Smooth muscle cell (in vitro differentiated cells): ENCODE results near the gene NKD2. TPM values are rescaled to one million over a fixed set of nuclear protein-coding genes. Genes with fewer than 3 reads are reported as not detected.
"Not testable (repeated sequence)": the region's sequence is repeated elsewhere in the genome, so short reads cannot be mapped to it uniquely, and the experiment has no call there.

Experiments
- DNase-seq: peaks from one replicate; lab custom pipeline; 2025; ENCODE audit not compliant: unreplicated experiment; lab: John Stamatoyannopoulos, UW
- H2AFZ ChIP-seq: fragments of 200-600 bp; sonication (generic); 2 replicates; pipeline ENCODE4 v1.6.0; 2016; ENCODE audit warnings: antibody characterized with exemption, low read depth, mild to moderate bottlenecking
- H3F3A ChIP-seq: fragments of 200-600 bp; sonication (generic); 2 replicates; pipeline ENCODE4 v1.6.0; 2017; ENCODE audit warnings: antibody characterized with exemption, low read depth
- H3K27ac ChIP-seq: fragments of 200-600 bp; sonication (generic); 2 replicates; pipeline ENCODE4 v1.5.1; 2016; ENCODE audit warnings: low read depth, mild to moderate bottlenecking
- H3K27me3 ChIP-seq: fragments of 200-600 bp; sonication (generic); 2 replicates; pipeline ENCODE4 v1.6.1; 2016; ENCODE audit warnings: low read depth, mild to moderate bottlenecking
- H3K36me3 ChIP-seq: fragments of 200-600 bp; sonication (generic); 2 replicates; pipeline ENCODE4 v1.5.1; 2016; ENCODE audit warnings: low read depth
- H3K4me1 ChIP-seq: fragments of 200-600 bp; sonication (generic); 2 replicates; pipeline ENCODE4 v1.5.1; 2016; ENCODE audit warnings: low read depth
- H3K4me2 ChIP-seq: fragments of 200-600 bp; sonication (generic); 2 replicates; pipeline ENCODE4 v1.6.0; 2016; ENCODE audit warnings: mild to moderate bottlenecking
- H3K4me3 ChIP-seq: fragments of 200-600 bp; sonication (generic); 2 replicates; pipeline ENCODE4 v1.5.1; 2016; ENCODE audit warnings: mild to moderate bottlenecking
- H3K79me2 ChIP-seq: fragments of 200-600 bp; sonication (generic); 2 replicates; pipeline ENCODE4 v1.6.0; 2016; ENCODE audit warnings: low read depth, mild to moderate bottlenecking
- H3K9ac ChIP-seq: fragments of 200-600 bp; sonication (generic); 2 replicates; pipeline ENCODE4 v1.6.0; 2016; ENCODE audit warnings: low read depth
- H3K9me3 ChIP-seq: fragments of 200-600 bp; sonication (generic); replicated peaks from 2 replicates; pipeline ENCODE4 v1.5.1; 2016; ENCODE audit warnings: low read depth
- H4K20me1 ChIP-seq: fragments of 200-600 bp; sonication (generic); 2 replicates; pipeline ENCODE4 v1.6.0; 2016; ENCODE audit warnings: low read depth
- WGBS: methylation state at CpG from one replicate; pipeline ENCODE4 v1.1.7; 2016; ENCODE audit warnings: low lambda C conversion rate; 5-methylcytosine and 5-hydroxymethylcytosine counted together
- polyA plus RNA-seq: library from polyadenylated mRNA; unstranded; fragments of >200 nt; fragmentation: Nextera tagmentation; extraction: Ambion mirVana; gene quantifications from 2 replicates; pipeline ENCODE4 v1.2.1, GENCODE V29; 2016
- total RNA-seq: library from RNA; depleted of rRNA; stranded (reverse); fragments of >200 nt; gene quantifications from 2 replicates; pipeline ENCODE4 v1.2.3, GENCODE V29; 2014
- TF ChIP-seq, protein P1 (sequence below): fragments of 200-600 bp; sonication (generic); IDR thresholded peaks from 2 replicates; pipeline ENCODE4 v1.5.1; 2017; ENCODE audit warnings: borderline replicate concordance, mild to moderate bottlenecking, antibody characterized with exemption; ENCODE audit not compliant: insufficient read depth, poor library complexity, severe bottlenecking

NKD2 gene
- total and polyA plus RNA-seq, 2 experiments from 2014 or later: 32.5 to 122 TPM

DNA sequence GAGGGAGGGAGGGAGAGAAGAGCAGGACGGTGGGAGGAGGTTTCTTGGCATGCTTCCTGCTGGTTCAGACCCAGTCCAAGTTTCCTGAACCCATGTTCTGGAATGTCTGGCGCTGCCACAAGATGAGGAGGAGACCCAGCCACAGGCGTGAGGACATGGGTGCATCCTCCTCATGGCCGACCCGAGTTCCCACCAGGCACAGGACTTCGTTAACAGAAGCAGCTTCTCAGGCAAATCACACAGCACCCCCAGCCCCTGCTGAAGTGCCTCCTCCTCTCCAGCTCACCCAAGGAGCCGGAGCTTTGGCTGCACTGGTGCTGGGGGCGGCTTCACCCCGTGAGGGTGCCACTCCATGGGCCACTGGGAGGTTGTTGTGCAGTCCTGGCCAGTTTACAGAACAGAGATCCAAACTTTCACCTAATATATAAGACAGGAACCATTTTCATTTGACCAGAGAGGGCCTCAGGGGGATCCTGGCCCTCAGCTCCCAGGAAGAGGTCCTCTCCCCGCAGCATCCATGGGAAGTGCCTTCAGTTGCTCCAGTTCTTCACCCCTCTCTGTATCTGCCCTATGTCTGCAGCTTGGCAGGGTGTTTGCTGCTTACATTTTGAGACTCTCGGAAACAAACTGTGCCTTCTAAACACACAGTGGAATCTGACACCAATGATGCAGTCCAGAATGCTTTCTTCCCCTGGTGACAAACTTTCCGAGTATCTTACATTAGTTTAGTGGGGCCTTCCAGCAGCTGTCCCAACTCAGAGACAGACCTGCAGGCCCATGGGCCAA, 10.2 kb upstream of the NKD2 start:
- no peaks in the 10 kb centered on the region for H3K9me3 ChIP-seq
- no peak for DNase-seq
- TF ChIP-seq, protein P1, sequence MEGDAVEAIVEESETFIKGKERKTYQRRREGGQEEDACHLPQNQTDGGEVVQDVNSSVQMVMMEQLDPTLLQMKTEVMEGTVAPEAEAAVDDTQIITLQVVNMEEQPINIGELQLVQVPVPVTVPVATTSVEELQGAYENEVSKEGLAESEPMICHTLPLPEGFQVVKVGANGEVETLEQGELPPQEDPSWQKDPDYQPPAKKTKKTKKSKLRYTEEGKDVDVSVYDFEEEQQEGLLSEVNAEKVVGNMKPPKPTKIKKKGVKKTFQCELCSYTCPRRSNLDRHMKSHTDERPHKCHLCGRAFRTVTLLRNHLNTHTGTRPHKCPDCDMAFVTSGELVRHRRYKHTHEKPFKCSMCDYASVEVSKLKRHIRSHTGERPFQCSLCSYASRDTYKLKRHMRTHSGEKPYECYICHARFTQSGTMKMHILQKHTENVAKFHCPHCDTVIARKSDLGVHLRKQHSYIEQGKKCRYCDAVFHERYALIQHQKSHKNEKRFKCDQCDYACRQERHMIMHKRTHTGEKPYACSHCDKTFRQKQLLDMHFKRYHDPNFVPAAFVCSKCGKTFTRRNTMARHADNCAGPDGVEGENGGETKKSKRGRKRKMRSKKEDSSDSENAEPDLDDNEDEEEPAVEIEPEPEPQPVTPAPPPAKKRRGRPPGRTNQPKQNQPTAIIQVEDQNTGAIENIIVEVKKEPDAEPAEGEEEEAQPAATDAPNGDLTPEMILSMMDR: no peak
- no peaks in the 10 kb centered on the region for H3K36me3 ChIP-seq
- H3K79me2 ChIP-seq: no peaks in the 10 kb centered on the region
- H3K27ac ChIP-seq: no peak overlapping the region
- H3K4me1 ChIP-seq: no peaks in the 10 kb centered on the region
- H2AFZ ChIP-seq: no peak overlapping the region
- H3K9ac ChIP-seq: no peak overlapping the region
- no peaks in the 10 kb centered on the region for H4K20me1 ChIP-seq
- no peaks in the 10 kb centered on the region for H3K27me3 ChIP-seq
- peaks cover 5% of the 10 kb centered on the region for H3F3A ChIP-seq
- H3K4me2 ChIP-seq: no peak overlapping the region
- 78% methylated on average over 10 of the region's 12 CpGs for WGBS
- no peak overlapping the region for H3K4me3 ChIP-seq

GRCh38 chr5:999032-999501, 9.5 kb upstream of the NKD2 start:
- Histone ChIP-seq H3K27me3 (no peaks in the 10 kb centered on the region), H3K9me3 (no peaks in the 10 kb centered on the region), H3K9ac (no peak overlapping the region), H3K79me2 (no peaks in the 10 kb centered on the region), H2AFZ (no peak overlapping the region), H3K4me3 (no peak overlapping the region), H3K4me2 (no peak overlapping the region), H3K27ac (no peak overlapping the region), H3K4me1 (no peaks in the 10 kb centered on the region), H3K36me3 (no peaks in the 10 kb centered on the region), H3F3A (peaks cover 5% of the 10 kb centered on the region), H4K20me1 (no peaks in the 10 kb centered on the region)
- no peak for DNase-seq
- TF ChIP-seq, protein P1: no peak
- 64% methylated on average over 6 of the region's 6 CpGs for WGBS

DNA sequence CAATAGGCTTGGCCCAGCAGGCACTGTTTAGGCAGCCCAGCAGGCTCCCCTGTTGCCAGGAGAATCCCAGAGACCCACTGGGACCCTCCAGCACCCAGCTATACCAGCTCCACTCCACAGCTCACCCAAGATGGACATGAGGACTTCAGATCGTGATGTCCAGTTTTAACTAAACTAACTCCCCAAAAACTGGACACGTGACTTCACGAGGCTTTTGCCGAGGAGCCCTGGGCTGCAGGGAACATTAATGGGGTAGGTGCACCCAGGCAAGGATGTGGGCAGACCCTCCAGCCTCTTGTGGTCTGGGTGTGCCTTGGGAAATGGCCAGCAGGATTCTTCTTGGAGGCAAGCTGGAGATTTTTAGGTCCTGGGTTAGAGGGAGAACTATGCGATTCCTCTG, 8.9 kb upstream of the NKD2 start:
- WGBS: 97% methylated on average over 5 of the region's 5 CpGs
- no peaks in the 10 kb centered on the region for H3K27me3 ChIP-seq
- no peak overlapping the region for H3K27ac ChIP-seq
- H3K4me3 ChIP-seq: no peak overlapping the region
- no peaks in the 10 kb centered on the region for H3K9me3 ChIP-seq
- H3K36me3 ChIP-seq: no peaks in the 10 kb centered on the region
- H3K79me2 ChIP-seq: no peaks in the 10 kb centered on the region
- peaks cover 5% of the 10 kb centered on the region for H3F3A ChIP-seq
- H3K9ac ChIP-seq: no peak overlapping the region
- TF ChIP-seq, protein P1: no peak
- no peaks in the 10 kb centered on the region for H3K4me1 ChIP-seq
- no peak overlapping the region for H3K4me2 ChIP-seq
- H2AFZ ChIP-seq: no peak overlapping the region
- no peaks in the 10 kb centered on the region for H4K20me1 ChIP-seq
- no peak for DNase-seq

- no peak overlapping the region for H2AFZ ChIP-seq
- no peaks in the 10 kb centered on the region for H4K20me1 ChIP-seq
- H3K36me3 ChIP-seq: no peaks in the 10 kb centered on the region
- peaks cover 5% of the 10 kb centered on the region for H3F3A ChIP-seq
- H3K9ac ChIP-seq: no peak overlapping the region
- no peaks in the 10 kb centered on the region for H3K27me3 ChIP-seq
- no peak overlapping the region for H3K4me3 ChIP-seq
- WGBS: 86% methylated on average over 9 of the region's 9 CpGs
- H3K9me3 ChIP-seq: no peaks in the 10 kb centered on the region
- H3K4me1 ChIP-seq: no peaks in the 10 kb centered on the region
- no peak for DNase-seq
- no peak overlapping the region for H3K4me2 ChIP-seq
- H3K27ac ChIP-seq: no peak overlapping the region
- TF ChIP-seq, protein P1: no peak
- no peaks in the 10 kb centered on the region for H3K79me2 ChIP-seq
Measured at GRCh38 chr5:1000329-1000728, 8.3 kb upstream of the NKD2 start.

DNA sequence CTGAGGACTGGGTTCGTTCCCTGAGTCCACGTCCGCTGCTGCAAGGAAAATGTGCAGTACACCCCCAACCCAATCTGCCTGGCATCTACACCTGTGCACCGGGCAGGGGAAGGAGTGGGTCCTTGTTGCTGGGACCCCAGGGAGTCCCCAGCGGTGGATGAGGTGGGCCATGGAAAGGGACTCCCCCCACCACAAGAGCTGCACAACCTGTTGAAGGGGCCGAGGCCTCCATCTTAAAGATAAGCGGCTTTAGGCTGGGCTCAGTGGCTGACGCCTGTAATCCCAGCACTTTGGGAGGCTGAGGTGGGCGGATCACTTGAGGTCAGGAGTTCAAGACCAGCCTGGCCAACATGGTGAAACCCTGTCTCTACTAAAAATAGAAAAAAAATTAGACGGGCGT, 7.8 kb upstream of the NKD2 start:
- not testable (repeated sequence) for H3K27me3 ChIP-seq, H3K9ac ChIP-seq, H4K20me1 ChIP-seq, H3K4me3 ChIP-seq, H3K4me2 ChIP-seq, H3K9me3 ChIP-seq, H3K4me1 ChIP-seq, H3K36me3 ChIP-seq, H3K79me2 ChIP-seq, DNase-seq, H3F3A ChIP-seq, H3K27ac ChIP-seq, H2AFZ ChIP-seq
- 93% methylated on average over 11 of the region's 11 CpGs for WGBS
